Measurements from ENCODE around the gene HRC. TPM values are rescaled to one million over a fixed set of nuclear protein-coding genes. Genes with fewer than 3 reads are reported as not detected.
A peak's percentile ranks its signal among the peaks of the same experiment; 100 is the strongest.
"Not testable (repeated sequence)": the region's sequence is repeated elsewhere in the genome, so short reads cannot be mapped to it uniquely, and the experiment has no call there.

Gene HRC
- total RNA-seq, 1 experiment from 2014 or later, result not detected

DNA sequence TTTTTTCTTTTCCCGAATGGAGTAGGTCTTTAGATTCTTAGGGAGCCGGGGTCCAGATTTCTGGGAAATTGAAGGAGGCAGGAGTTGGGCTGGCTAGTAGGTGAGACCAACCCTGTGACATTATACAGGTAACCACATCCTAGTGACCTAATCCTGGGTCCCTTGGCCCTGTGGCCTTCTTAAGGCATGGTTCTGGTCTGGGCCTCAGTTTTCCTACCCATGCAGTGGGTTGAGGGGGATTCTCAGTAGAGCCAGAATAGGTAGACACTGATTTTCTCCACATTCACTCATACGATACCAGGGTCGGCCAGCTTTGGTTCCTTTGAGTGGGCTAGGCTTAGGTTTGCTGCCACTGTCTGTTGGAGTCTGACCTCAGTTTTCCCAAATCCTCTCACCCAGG is 28.6 kb downstream of the HRC start:
- no TSS peak for BruUV-seq (replicated peaks)
- Histone ChIP-seq H3K27ac (no peak overlapping the region), H4K20me1 (ENCODE audit: insufficient read depth) (peaks cover 3% of the 10 kb centered on the region; the same call in 1 of the 2 replicates), H3F3A (ENCODE audit: insufficient read depth, low read depth) (peaks cover 21% of the 10 kb centered on the region; the same call in 1 of the 2 replicates), H3K79me2 (ENCODE audit: low read depth) (no peaks in the 10 kb centered on the region), H3K36me3 (ENCODE audit: low read depth) (no peaks in the 10 kb centered on the region), H3K4me1 (replicated peaks; ENCODE audit: insufficient read depth) (peaks cover 18% of the 10 kb centered on the region), H2AFZ (no peak overlapping the region), H3K27me3 (ENCODE audit: insufficient read depth, low read depth) (no peaks in the 10 kb centered on the region), H3K4me3 (no peak overlapping the region), H3K4me2 (no peak overlapping the region), H3K9me3 (ENCODE audit: insufficient read depth, low read depth) (no peaks in the 10 kb centered on the region), H3K9me2 (ENCODE audit: insufficient read depth) (no peaks in the 10 kb centered on the region)
- no peak for DNase-seq
- TF ChIP-seq, protein P1, sequence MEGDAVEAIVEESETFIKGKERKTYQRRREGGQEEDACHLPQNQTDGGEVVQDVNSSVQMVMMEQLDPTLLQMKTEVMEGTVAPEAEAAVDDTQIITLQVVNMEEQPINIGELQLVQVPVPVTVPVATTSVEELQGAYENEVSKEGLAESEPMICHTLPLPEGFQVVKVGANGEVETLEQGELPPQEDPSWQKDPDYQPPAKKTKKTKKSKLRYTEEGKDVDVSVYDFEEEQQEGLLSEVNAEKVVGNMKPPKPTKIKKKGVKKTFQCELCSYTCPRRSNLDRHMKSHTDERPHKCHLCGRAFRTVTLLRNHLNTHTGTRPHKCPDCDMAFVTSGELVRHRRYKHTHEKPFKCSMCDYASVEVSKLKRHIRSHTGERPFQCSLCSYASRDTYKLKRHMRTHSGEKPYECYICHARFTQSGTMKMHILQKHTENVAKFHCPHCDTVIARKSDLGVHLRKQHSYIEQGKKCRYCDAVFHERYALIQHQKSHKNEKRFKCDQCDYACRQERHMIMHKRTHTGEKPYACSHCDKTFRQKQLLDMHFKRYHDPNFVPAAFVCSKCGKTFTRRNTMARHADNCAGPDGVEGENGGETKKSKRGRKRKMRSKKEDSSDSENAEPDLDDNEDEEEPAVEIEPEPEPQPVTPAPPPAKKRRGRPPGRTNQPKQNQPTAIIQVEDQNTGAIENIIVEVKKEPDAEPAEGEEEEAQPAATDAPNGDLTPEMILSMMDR (conservative IDR thresholded peaks at IDR 0.05), result no peak
- no peak for TF ChIP-seq EZH2 (IDR thresholded peaks at IDR 0.05; ENCODE audit: low read depth)
- intact Hi-C loops (cut with micrococcal nuclease; ENCODE audit: unreplicated experiment), result no loop called here
- ChIA-PET CTCF (no interaction called here), POLR2A (ENCODE audit: unreplicated experiment) (no interaction called here)

DNA sequence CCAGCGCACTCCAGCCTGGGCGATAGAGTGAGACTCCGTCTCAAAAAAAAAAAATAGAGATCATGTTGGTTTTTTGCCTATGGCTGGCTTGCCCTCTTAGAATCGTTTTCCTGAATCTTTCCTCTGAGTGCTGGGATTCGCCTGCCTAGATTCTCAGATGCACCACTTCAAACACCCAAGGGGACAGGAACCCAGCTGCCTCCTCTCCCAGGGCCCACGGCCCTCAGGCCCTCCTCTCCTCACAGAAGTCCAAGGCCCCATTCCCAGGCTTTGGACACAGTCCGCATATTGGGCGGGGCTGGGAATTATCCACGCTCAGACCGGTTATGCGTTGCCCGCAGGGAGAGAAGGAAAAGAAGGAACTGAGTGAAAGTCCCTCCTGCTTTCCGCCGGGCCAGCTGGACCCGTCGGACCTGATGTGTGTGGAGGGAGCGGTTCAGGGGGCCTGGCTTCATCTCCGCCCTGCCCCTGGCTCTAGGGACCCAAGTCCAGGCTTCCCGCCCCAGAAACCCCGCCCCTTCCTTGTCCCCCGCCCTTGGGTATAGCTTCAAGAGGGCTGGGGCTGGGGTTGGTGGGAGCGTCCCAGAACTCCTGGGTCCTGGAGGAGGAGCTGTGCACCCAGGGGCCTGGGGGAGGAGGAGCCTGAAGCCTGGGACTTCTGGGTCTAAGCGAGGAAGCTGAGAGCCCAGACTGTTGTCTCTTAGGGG is 30.0 kb downstream of the HRC start:
- POLR2A ChIA-PET (ENCODE audit: unreplicated experiment), result interaction anchor here (0.6 kb wide), 1 partner anchor 40 kb away, joined by 4 read pairs; no protein-coding TSS in a partner anchor
- Histone ChIP-seq H3K27me3 (ENCODE audit: insufficient read depth, low read depth) (peaks cover 7% of the 10 kb centered on the region), H4K20me1 (ENCODE audit: insufficient read depth) (peaks cover 3% of the 10 kb centered on the region; the same call in 1 of the 2 replicates), H2AFZ (0 out of 2 replicates have a peak overlapping the region, but pooled peaks have one; percentile 20), H3K9me3 (ENCODE audit: insufficient read depth, low read depth) (no peaks in the 10 kb centered on the region), H3K36me3 (ENCODE audit: low read depth) (no peaks in the 10 kb centered on the region), H3K9me2 (ENCODE audit: insufficient read depth) (no peaks in the 10 kb centered on the region), H3K4me3 (0 out of 2 replicates have a peak overlapping the region, but pooled peaks have one; percentile 27), H3K4me1 (replicated peaks; ENCODE audit: insufficient read depth) (peaks cover 18% of the 10 kb centered on the region), H3K27ac (no peak overlapping the region), H3K4me2 (peak overlapping the region; percentile 59), H3K79me2 (ENCODE audit: low read depth) (no peaks in the 10 kb centered on the region), H3F3A (ENCODE audit: insufficient read depth, low read depth) (peaks cover 21% of the 10 kb centered on the region; the same call in 1 of the 2 replicates)
- TF ChIP-seq, protein P1 (conservative IDR thresholded peaks at IDR 0.05), result no peak
- no peak for TF ChIP-seq EZH2 (IDR thresholded peaks at IDR 0.05; ENCODE audit: low read depth)
- DNase-seq, result peak in 1 of 2 experiments; percentile 16
- CTCF ChIA-PET, result interaction anchor here (0.6 to 1.4 kb wide), 3 partner anchors 97 to 266 kb away, joined by 4 to 6 read pairs (median 4); partner anchors contain the start of genes GYS1 and RUVBL2
- BruUV-seq (replicated peaks), result no TSS peak
- intact Hi-C loops (cut with micrococcal nuclease; ENCODE audit: unreplicated experiment), result no loop called here

DNA sequence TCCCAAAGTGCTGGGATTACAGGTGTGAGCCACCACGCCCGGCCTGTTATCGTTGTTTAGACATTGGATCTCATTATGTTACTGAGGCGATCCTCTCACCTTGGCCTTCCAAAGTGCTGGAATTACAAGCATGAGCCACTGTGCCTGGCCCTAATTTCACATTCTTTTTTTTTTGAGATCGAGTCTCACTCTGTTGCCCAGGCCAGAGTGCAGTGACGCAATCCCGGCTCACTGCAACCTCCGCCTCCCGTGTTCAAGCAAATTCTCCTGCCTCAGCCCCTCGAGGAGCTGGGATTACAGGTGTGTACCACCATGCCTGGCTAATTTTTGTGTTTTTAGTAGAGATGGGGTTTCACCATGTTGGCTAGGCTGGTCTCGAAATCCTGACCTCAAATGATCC is 31.9 kb downstream of the HRC start:
- BruUV-seq (replicated peaks), result not testable (repeated sequence)

DNA sequence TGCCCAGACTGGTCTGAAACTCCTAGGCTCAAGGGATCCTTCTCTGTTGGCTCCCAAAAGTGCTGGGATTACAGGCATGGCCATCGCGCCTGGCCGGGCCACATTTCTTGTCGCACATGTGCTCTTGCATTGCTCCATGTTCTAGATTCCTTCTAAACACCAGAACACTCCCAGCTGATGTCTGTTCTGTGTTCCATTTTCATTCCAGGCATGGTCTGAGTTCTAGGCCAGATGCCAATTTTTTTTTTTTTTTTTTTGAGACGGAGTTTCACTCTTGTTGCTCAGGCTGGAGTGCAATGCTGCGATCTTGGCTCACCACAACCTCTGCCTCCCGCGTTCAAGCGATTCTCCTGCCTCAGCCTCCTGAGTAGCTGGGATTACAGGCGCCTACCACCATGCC is 33.4 kb downstream of the HRC start:
- H3K9me3 ChIP-seq (ENCODE audit: insufficient read depth, low read depth); H4K20me1 ChIP-seq (ENCODE audit: insufficient read depth); H3K4me3 ChIP-seq; CTCF ChIA-PET; intact Hi-C loops (cut with micrococcal nuclease; ENCODE audit: unreplicated experiment); H3K4me2 ChIP-seq; H3K79me2 ChIP-seq (ENCODE audit: low read depth); H3K36me3 ChIP-seq (ENCODE audit: low read depth); H3K27ac ChIP-seq; BruUV-seq (replicated peaks); POLR2A ChIA-PET (ENCODE audit: unreplicated experiment); H2AFZ ChIP-seq; H3K9me2 ChIP-seq (ENCODE audit: insufficient read depth); DNase-seq: not testable (repeated sequence)
- H3K27me3 ChIP-seq (ENCODE audit: insufficient read depth, low read depth), result peaks cover 13% of the 10 kb centered on the region
- H3F3A ChIP-seq (ENCODE audit: insufficient read depth, low read depth), result peaks cover 18% of the 10 kb centered on the region
- peaks cover 15% of the 10 kb centered on the region; the same call in 1 of the 2 replicates for H3K4me1 ChIP-seq (replicated peaks; ENCODE audit: insufficient read depth)

More for the DNA sequence above, 31.9 kb downstream of the HRC start:
- Histone ChIP-seq H3F3A (ENCODE audit: insufficient read depth, low read depth) (peaks cover 23% of the 10 kb centered on the region), H3K27me3 (ENCODE audit: insufficient read depth, low read depth) (peaks cover 13% of the 10 kb centered on the region), H3K4me1 (replicated peaks; ENCODE audit: insufficient read depth) (peaks cover 14% of the 10 kb centered on the region; the same call in 1 of the 2 replicates)
- DNase-seq; H2AFZ ChIP-seq; H3K9me2 ChIP-seq (ENCODE audit: insufficient read depth); CTCF ChIA-PET; H3K79me2 ChIP-seq (ENCODE audit: low read depth); H3K36me3 ChIP-seq (ENCODE audit: low read depth); POLR2A ChIA-PET (ENCODE audit: unreplicated experiment); H3K4me2 ChIP-seq; H3K27ac ChIP-seq; intact Hi-C loops (cut with micrococcal nuclease; ENCODE audit: unreplicated experiment); H3K4me3 ChIP-seq; H4K20me1 ChIP-seq (ENCODE audit: insufficient read depth); H3K9me3 ChIP-seq (ENCODE audit: insufficient read depth, low read depth): not testable (repeated sequence)
